Smooth muscle cell of the brain vasculature (primary cell): ENCODE measurements around the gene TAAR9.

Experiments used
- DNase-seq: peaks from one replicate; pipeline ENCODE4 v3.0.0-alpha.2; 2012; ENCODE audit warnings: low read depth, low spot score

The TAAR9 gene

DNA sequence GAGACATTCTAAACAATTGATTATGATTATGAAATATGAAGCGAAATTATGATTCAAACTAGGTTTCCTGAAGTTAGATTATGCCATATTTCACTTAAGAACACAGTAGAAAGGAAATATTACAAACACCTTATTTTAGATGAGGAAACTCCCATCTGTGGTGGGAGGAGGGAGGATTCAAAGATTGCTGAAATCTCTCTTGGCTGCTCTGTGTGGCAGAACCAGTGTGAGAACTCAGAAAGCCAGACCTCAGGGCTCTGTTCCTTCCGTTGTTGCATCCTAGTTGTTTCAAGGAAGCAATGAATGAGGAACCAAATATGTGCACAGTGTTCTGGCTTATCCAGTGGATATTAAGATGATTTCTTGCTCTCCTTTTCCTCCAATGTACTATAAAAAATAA, 49.3 kb downstream of the TAAR9 start:
- no peak for DNase-seq
